ENCODE measurements around the gene MATK.

The MATK gene

GRCh38 chr19:3814648-3815047, 28.5 kb upstream of the MATK start:
- no peak for DNase-seq

- DNase-seq, result no peak
These were observed 27.6 kb upstream of the MATK start for GRCh38 chr19:3813473-3814392.

GRCh38 chr19:3810708-3811355, 24.7 kb upstream of the MATK start:
- no peak for DNase-seq

- no peak for DNase-seq
These were observed 23.9 kb upstream of the MATK start for GRCh38 chr19:3809881-3810707.

- no peak for DNase-seq
These were observed 22.4 kb upstream of the MATK start for GRCh38 chr19:3808420-3809143.

- no peak for DNase-seq
These were observed 21.6 kb upstream of the MATK start for GRCh38 chr19:3807574-3808354.

GRCh38 chr19:3807131-3807480, 20.9 kb upstream of the MATK start:
- DNase-seq, result no peak

GRCh38 chr19:3805859-3806258, 19.7 kb upstream of the MATK start:
- no peak for DNase-seq

- DNase-seq, result no peak
These were observed 18.2 kb upstream of the MATK start for GRCh38 chr19:3804429-3804828.

GRCh38 chr19:3803986-3804385, 17.8 kb upstream of the MATK start:
- DNase-seq, result no peak

- DNase-seq, result no peak
These were observed 17.1 kb upstream of the MATK start for GRCh38 chr19:3803114-3803888.

GRCh38 chr19:3801412-3802096, 15.4 kb upstream of the MATK start:
- DNase-seq, result no peak

GRCh38 chr19:3800996-3801395, 14.8 kb upstream of the MATK start:
- DNase-seq, result no peak

- DNase-seq, result no peak
These were observed 12.0 kb upstream of the MATK start for GRCh38 chr19:3798137-3798536.

- no peak for DNase-seq
These were observed 10.2 kb upstream of the MATK start for GRCh38 chr19:3796358-3796757.

- no peak for DNase-seq
These were observed 7.6 kb upstream of the MATK start for GRCh38 chr19:3793799-3794198.

- DNase-seq, result no peak
These were observed 5.9 kb upstream of the MATK start for GRCh38 chr19:3792114-3792513.

- no peak for DNase-seq
These were observed 4.8 kb upstream of the MATK start for GRCh38 chr19:3790941-3791340.

GRCh38 chr19:3790209-3790734, 4.1 kb upstream of the MATK start:
- no peak for DNase-seq

Data from cortex of kidney (tissue), 1 donor.